Stimulated activated CD8-positive, alpha-beta memory T cell treated with anti-CD3 and anti-CD28 coated beads, Interleukin-7, amount 100 ng/mL, for 4 hours (primary cell): ENCODE data around the gene SLC7A6OS.
"Not testable (repeated sequence)": the region's sequence is repeated elsewhere in the genome, so short reads cannot be mapped to it uniquely, and the experiment has no call there.

Source experiments
- DNase-seq, 2 donors: peaks; one replicate each; pipeline ENCODE4 v3.0.0-alpha.2; 2020; ENCODE audit warnings: low read depth in 2 of 2

SLC7A6OS gene

GRCh38 chr16:68298907-68299561 lies 11.7 kb downstream of the SLC7A6OS start:
- DNase-seq = no peak

- no peak for DNase-seq
Observed at GRCh38 chr16:68298312-68298711, 12.4 kb downstream of the SLC7A6OS start.

GRCh38 chr16:68297908-68298307 lies 12.8 kb downstream of the SLC7A6OS start:
- no peak for DNase-seq

- DNase-seq = no peak
Observed at GRCh38 chr16:68296693-68297092, 14.1 kb downstream of the SLC7A6OS start.

- no peak for DNase-seq
Observed at GRCh38 chr16:68296291-68296690, 14.5 kb downstream of the SLC7A6OS start.

DNA sequence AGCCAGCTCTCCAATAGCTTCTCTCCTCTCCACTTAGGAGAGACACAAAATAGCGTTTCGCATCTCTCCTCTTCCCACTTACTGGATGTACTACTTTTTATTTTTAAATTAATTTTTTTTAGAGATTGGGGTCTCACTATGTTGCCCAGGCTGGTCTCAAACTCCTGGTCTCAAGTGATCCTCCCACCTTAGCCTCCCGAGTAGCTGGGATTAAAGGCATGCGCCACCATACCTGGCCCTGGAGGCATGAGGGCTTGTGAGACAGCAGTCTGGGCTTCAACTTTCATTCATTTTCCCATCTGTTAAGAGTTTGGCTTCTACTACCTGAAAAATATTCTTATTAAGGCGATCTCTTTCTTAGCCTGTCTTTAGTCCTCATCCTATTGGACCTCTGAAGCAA lies 18.3 kb downstream of the SLC7A6OS start:
- no peak for DNase-seq

DNA sequence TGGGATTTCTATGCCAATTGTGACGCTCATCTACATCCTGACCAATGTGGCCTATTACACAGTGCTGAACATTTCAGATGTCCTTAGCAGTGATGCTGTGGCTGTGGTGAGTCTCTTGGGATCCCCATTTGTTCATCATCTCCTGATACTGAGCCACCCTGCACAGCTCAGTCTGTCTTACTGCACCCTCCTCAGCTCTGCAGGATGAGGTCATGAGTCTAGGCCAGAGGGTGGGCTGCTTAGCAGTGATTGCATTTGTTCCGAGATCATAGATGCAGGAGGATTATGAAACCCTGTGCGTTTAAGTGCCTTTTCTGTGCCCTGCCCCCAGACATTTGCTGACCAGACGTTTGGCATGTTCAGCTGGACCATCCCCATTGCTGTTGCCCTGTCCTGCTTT lies 19.5 kb downstream of the SLC7A6OS start:
- DNase-seq = no peak

- no peak for DNase-seq
Observed at GRCh38 chr16:68290450-68290849, 20.3 kb downstream of the SLC7A6OS start.

DNA sequence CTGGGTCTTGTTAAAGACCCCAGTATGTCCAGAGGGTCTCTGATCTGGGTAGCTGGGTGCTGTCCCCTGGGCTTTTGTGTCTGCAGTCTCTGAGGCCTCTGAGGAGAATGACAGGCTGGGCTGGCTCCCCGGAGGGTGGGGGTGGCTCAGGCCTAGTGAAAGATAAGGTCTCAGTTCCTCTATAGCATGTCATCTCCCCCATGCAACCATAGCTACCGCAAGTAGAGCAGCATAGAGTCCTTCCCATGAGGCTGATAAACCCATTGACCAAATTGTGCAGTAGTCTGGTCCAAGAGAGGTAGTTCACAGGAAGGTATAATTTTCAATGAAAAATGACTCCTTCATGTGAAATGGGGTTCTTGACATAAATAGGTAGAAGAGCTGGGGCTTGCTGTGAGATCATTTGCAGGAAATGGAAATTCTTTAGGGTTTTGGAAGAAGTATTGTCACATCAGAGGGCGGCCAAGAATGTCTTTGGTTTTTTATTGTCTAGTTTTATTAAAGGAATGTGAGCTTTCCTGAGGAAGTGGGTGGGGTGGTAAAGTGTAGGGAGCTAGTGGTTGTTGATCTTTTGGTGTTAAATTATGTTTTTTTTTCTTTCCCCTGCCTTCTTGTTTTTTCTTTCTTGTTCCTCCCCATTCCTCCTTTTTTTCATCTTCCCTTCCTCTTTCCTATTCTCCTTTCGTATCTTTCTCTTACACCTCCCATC lies 21.0 kb downstream of the SLC7A6OS start:
- DNase-seq = peak; percentile 34 to 48

- no peak for DNase-seq
Observed at GRCh38 chr16:68289202-68289601, 21.5 kb downstream of the SLC7A6OS start.

DNA sequence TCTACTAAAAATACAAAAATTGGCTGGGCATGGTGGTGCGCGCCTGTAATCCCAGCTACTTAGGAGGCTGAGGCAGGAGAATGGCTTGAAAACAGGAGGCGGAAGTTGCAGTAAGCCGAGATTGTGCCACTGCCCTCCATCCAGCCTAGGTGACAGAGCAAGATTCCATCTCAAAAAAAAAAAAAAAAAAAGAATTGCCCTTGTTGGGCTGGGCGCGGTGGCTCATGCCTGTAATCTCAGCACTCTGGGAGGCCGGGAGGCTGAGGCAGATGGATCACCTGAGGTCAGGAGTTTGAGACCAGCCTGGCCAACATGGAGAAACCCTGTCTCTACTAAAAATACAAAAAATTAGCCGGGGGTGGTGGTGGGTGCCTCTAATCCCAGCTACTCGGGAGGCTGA lies 21.9 kb downstream of the SLC7A6OS start:
- not testable (repeated sequence) for DNase-seq

DNA sequence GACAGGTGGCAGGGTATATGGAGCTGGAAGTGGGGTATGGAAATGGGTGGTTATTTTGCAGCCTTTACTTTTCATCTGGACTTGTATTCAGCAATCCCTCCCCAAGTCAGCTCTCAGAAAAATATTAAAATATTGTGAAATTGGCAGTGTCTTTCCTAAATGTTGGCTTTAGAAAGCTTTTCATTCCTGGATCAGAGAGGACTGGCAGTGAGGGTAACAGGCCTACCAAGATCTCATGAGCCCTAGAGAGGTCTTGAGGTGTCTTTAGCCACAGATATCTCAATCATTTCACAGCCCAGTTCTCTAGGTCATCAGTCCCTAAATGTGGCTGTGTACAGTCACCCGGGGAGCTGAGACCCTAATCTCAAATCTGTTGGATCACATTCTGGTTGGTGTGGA lies 22.5 kb downstream of the SLC7A6OS start:
- no peak for DNase-seq

DNA sequence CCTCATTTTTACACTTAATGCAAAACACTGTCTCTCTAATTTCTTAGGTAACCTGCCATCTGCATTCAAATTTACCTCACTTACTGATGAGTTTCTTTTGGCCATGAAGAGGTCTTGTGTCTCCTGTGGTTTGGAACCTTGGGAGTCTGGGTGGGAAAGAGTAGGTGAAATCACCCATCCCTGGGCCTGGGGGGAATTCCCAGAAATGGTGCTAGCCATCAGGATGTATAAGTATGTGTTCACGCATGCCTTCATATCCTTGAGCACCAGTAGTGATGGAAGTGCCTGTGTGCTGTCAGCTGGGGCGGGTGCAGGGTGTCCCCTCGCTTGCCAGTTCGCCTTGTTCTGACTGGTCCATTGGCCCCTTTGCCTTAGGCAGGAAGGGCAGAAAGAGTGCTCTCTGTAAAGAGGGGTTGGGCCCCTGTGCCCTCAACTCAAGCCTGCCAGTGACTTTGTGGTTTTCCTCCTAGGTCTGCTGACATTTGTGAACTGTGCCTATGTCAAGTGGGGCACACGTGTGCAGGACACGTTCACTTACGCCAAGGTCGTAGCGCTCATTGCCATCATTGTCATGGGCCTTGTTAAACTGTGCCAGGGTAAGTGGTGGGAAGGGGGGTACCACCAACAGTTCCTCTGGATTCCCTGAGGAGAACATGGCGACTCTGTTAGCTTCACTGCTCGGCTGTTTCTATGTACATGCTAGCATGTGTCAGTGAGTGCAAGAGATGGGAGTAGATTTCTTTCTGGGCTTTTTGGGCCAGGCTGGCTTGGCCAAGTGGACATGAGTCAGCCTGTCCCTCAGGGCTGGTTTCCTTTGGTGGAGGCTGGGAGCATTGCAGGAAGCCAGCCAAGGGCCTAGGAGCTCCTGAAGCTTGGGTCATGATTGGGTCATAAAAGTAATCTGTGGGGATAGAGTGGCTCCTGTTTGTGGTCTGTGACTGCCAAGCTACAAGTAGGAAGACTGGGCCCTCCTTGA lies 23.2 kb downstream of the SLC7A6OS start:
- DNase-seq = no peak

GRCh38 chr16:68286153-68287074 lies 24.3 kb downstream of the SLC7A6OS start:
- DNase-seq = no peak

- DNase-seq = no peak
Observed at GRCh38 chr16:68285683-68286082, 25.1 kb downstream of the SLC7A6OS start.

- no peak for DNase-seq
Observed at GRCh38 chr16:68284847-68285246, 25.9 kb downstream of the SLC7A6OS start.

- DNase-seq = no peak
Observed at GRCh38 chr16:68283801-68284598, 26.7 kb downstream of the SLC7A6OS start.

GRCh38 chr16:68283346-68283745 lies 27.4 kb downstream of the SLC7A6OS start:
- DNase-seq = no peak

GRCh38 chr16:68282064-68282452 lies 28.7 kb downstream of the SLC7A6OS start:
- no peak for DNase-seq

GRCh38 chr16:68281368-68282063 lies 29.2 kb downstream of the SLC7A6OS start:
- DNase-seq = no peak
